Endothelial cell of umbilical vein (primary cell): ENCODE results near the gene FBLN2. TPM values are rescaled to one million over a fixed set of nuclear protein-coding genes. Genes with fewer than 3 reads are reported as not detected.

Experiments
- BruUV-seq: library from RNA; stranded (reverse); fragments of 400-500 nt; replicated peaks from 2 replicates; lab custom pipeline; 2021; lab: Mats Ljungman, UMichigan
- CTCF ChIA-PET: fragments of 300-600, 350-600 bp; sonication (Branson Sonifier 250); formaldehyde crosslinking; loops from one replicate; lab custom pipeline; 2021; ENCODE audit warnings: antibody characterized with exemption, inconsistent platforms; lab: Charles Lee
- POLR2A ChIA-PET: fragments of 300-600, 350-600 bp; sonication (Branson Sonifier 250); formaldehyde crosslinking; loops from one replicate; lab custom pipeline; 2021; ENCODE audit warnings: antibody characterized with exemption, inconsistent platforms; lab: Charles Lee
- DNase-seq: peaks from one replicate; pipeline ENCODE4 v3.0.0-alpha.2; 2011; ENCODE audit warnings: low read depth, low spot score
- FAIRE-seq: peaks from 2 replicates; lab custom pipeline; 2011; peaks lifted over from hg19 to GRCh38; lab: Jason Lieb, UNC
- H2AFZ ChIP-seq: 2 replicates; pipeline ENCODE4 v1.6.0; 2012; ENCODE audit warnings: low read depth, low read length, control low read depth, inconsistent platforms
- H3K27ac ChIP-seq: 2 replicates; pipeline ENCODE4 v1.5.1; 2011; ENCODE audit warnings: low read depth, mild to moderate bottlenecking, control low read depth, low read length, moderate library complexity; ENCODE audit not compliant: insufficient read depth
- H3K27me3 ChIP-seq, 2 experiments: 2 replicates each; pipeline versions ENCODE4 v1.6.0 to v1.6.1; 2011; ENCODE audit warnings: low read length in 2 of 2, mixed read lengths in 1 of 2; ENCODE audit not compliant: control insufficient read depth in 2 of 2, insufficient read depth in 2 of 2
- H3K36me3 ChIP-seq, 2 experiments: 2 replicates in 1 of 2; 3 replicates in 1 of 2; pipeline ENCODE4 v1.5.1; 2011; ENCODE audit warnings: low read length in 2 of 2, mild to moderate bottlenecking in 1 of 2, moderate library complexity in 1 of 2; ENCODE audit not compliant: control insufficient read depth in 2 of 2, insufficient read depth in 2 of 2; ENCODE audit errors: extremely low read depth in 1 of 2
- H3K4me1 ChIP-seq: 3 replicates; pipeline ENCODE4 v1.5.1; 2011; ENCODE audit warnings: mild to moderate bottlenecking, low read length; ENCODE audit not compliant: control insufficient read depth, insufficient read depth; ENCODE audit errors: extremely low read depth
- H3K4me2 ChIP-seq: 2 replicates; pipeline ENCODE4 v1.6.1; 2011; ENCODE audit warnings: low read length, control low read depth, mixed read lengths; ENCODE audit not compliant: insufficient read depth
- H3K4me3 ChIP-seq, 3 experiments: fragments of 200-600 bp in 1 of 3; sonication (generic), shearing (Covaris generic) in 1 of 3; replicated peaks in 1 of 3; 2 replicates each; pipeline ENCODE4 v1.5.1; 2011 to 2016; ENCODE audit warnings: control low read depth in 3 of 3, low read length in 3 of 3, mild to moderate bottlenecking in 2 of 3, inconsistent platforms in 1 of 3, low read depth in 1 of 3, moderate library complexity in 1 of 3; ENCODE audit not compliant: insufficient read depth in 1 of 3
- H3K79me2 ChIP-seq: 2 replicates; pipeline ENCODE4 v1.6.0; 2012; ENCODE audit warnings: low read length, inconsistent platforms; ENCODE audit not compliant: control insufficient read depth, insufficient read depth
- H3K9ac ChIP-seq: replicated peaks from 2 replicates; pipeline ENCODE3; 2011; ENCODE audit warnings: low read length, control low read depth; ENCODE audit not compliant: insufficient read depth; ENCODE audit errors: extremely low read depth
- H3K9me1 ChIP-seq: replicated peaks from 3 replicates; pipeline ENCODE4 v1.6.0; 2011; ENCODE audit warnings: mild to moderate bottlenecking, low read length; ENCODE audit not compliant: control insufficient read depth, insufficient read depth; ENCODE audit errors: extremely low read depth
- H3K9me3 ChIP-seq: replicated peaks from 2 replicates; pipeline ENCODE4 v1.5.1; 2012; ENCODE audit warnings: low read length, inconsistent platforms; ENCODE audit not compliant: control insufficient read depth, insufficient read depth
- H4K20me1 ChIP-seq: replicated peaks from 2 replicates; pipeline ENCODE3; 2011; ENCODE audit warnings: mild to moderate bottlenecking, low read length; ENCODE audit not compliant: control insufficient read depth, insufficient read depth; ENCODE audit errors: extremely low read depth
- EZH2 ChIP-seq: IDR thresholded peaks from 2 replicates; pipeline ENCODE4 v1.6.1; 2012; ENCODE audit warnings: borderline replicate concordance, low read depth, mild to moderate bottlenecking, moderate library complexity, low read length, inconsistent platforms; ENCODE audit not compliant: severe bottlenecking
- FOS ChIP-seq: IDR thresholded peaks from 2 replicates; pipeline ENCODE4 v1.6.1; 2011; ENCODE audit warnings: mild to moderate bottlenecking, low read length, moderate library complexity, borderline replicate concordance; ENCODE audit not compliant: insufficient read depth
- MYC ChIP-seq: IDR thresholded peaks from one replicate; pipeline ENCODE4 v1.6.1; 2011; ENCODE audit warnings: mild to moderate bottlenecking, low read depth, low read length
- dilution Hi-C: fragments of 300-500 bp; cut with MboI; formaldehyde crosslinking; loops from one replicate; pipeline ENCODE4 v1.15.0; 2019; ENCODE audit warnings: low sequenced_read_pairs; ENCODE audit not compliant: extremely low pct_ligation_motif_present
- intact Hi-C: fragments of 100-400 bp; cut with micrococcal nuclease; formaldehyde crosslinking; loops from one replicate; pipeline ENCODE4 v1.10.0; 2022
- polyA plus RNA-seq, 4 experiments: library from polyadenylated mRNA; depleted of rRNA in 3 of 4; stranded (reverse) in 3 of 4; unstranded in 1 of 4; fragments of >200 nt; gene quantifications; 2 replicates each; pipeline versions ENCODE4 v1.2.1 to v1.2.3, GENCODE V29; 2011 to 2012; ENCODE audit warnings: missing spikeins in 1 of 4
- total RNA-seq: library from RNA; stranded (reverse); gene quantifications from 2 replicates; pipeline ENCODE4 v1.2.3, GENCODE V29; 2021

FBLN2 gene
- total and polyA plus RNA-seq, 2 donors (not counting 3 experiments of a cell fraction or from before 2014, with no cell fraction given) = 1.4 to 1.9 TPM

GRCh38 chr3:13559764-13560525 is 11.0 kb downstream of the FBLN2 start:
- Histone ChIP-seq H4K20me1 (no peaks in the 10 kb centered on the region), H3K27me3 (peaks cover 24 to 25% of the 10 kb centered on the region in 2 experiments), H3K27ac (no peak overlapping the region), H2AFZ (no peak overlapping the region), H3K4me1 (no peaks in the 10 kb centered on the region), H3K4me2 (no peak overlapping the region), H3K4me3 (no peak overlapping the region), H3K9me1 (no peaks in the 10 kb centered on the region), H3K9ac (no peak overlapping the region), H3K36me3 (no peaks in the 10 kb centered on the region), H3K79me2 (no peaks in the 10 kb centered on the region), H3K9me3 (no peaks in the 10 kb centered on the region)
- intact Hi-C loops (no loop called here), dilution Hi-C loops (no loop called here)
- no TSS peak for BruUV-seq
- POLR2A ChIA-PET = no interaction called here
- CTCF ChIA-PET = interaction anchor here (1.0 to 2.5 kb wide), 4 partner anchors 9 to 88 kb away, joined by 3 to 6 read pairs (median 4); no protein-coding TSS in a partner anchor
- peak; percentile 40 for DNase-seq
- FAIRE-seq = no peak
- peak; percentile 49 for TF ChIP-seq EZH2
- TF ChIP-seq MYC = no peak

DNA sequence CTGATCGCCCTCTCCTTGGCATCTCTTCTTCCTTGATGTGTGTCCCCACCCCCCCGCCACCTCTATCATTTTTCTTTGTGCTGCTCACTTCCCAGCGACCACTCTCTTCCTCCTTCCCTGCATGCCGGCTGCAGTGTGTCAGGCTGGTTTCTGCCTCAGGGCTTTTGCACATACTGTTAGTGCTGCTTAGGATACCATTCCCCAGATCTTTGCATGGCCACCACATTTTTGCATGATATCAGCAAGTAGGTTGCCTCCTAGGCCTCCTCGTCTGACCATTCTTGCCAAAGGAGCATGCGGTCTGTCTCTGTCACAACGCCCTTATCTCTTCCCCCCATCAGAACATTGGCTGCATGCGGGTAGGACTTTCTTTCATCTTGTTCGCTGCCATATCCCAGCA is 12.5 kb downstream of the FBLN2 start:
- Histone ChIP-seq H3K4me2 (no peak overlapping the region), H3K4me1 (no peaks in the 10 kb centered on the region), H3K9me3 (no peaks in the 10 kb centered on the region), H3K9ac (no peak overlapping the region), H2AFZ (no peak overlapping the region), H3K79me2 (no peaks in the 10 kb centered on the region), H3K27ac (no peak overlapping the region), H3K9me1 (no peaks in the 10 kb centered on the region), H3K36me3 (no peaks in the 10 kb centered on the region), H3K27me3 (peaks cover 24 to 25% of the 10 kb centered on the region in 2 experiments), H3K4me3 (no peak overlapping the region), H4K20me1 (no peaks in the 10 kb centered on the region)
- POLR2A ChIA-PET = no interaction called here
- no peak for DNase-seq
- CTCF ChIA-PET = interaction anchor here (1.2 kb wide), 1 partner anchor 94 kb away, joined by 4 read pairs; no protein-coding TSS in a partner anchor
- intact Hi-C loops (no loop called here), dilution Hi-C loops (no loop called here)
- no TSS peak for BruUV-seq
- FAIRE-seq = no peak
- TF ChIP-seq EZH2 (no peak), FOS (no peak)
